Activated T-helper 9 cell treated with anti-CD3 and anti-CD28 coated beads, Interleukin-2, amount 50 U/mL, for 16 hours (primary cell): ENCODE measurements around the gene KLK5.
"Not testable (repeated sequence)": the region's sequence is repeated elsewhere in the genome, so short reads cannot be mapped to it uniquely, and the experiment has no call there.

ENCODE experiments used
- DNase-seq: peaks from one replicate; pipeline ENCODE4 v3.0.0-alpha.2; 2020; ENCODE audit warnings: low read depth

The KLK5 gene

GRCh38 chr19:50952910-50953309, at the start of gene KLK5:
TSS of gene KLK5 (minus strand) at chr19:50953038. CDS start at chr19:50952657, 381 bp downstream.
- no peak for DNase-seq

- no peak for DNase-seq
Observed at GRCh38 chr19:51002089-51002532, 49.3 kb upstream of the KLK5 start.

GRCh38 chr19:51001515-51001914, 48.7 kb upstream of the KLK5 start, which contains the start of gene KLK8:
TSS of gene KLK8 (minus strand) at chr19:51001604. CDS start at chr19:51001167, 437 bp downstream.
- DNase-seq = no peak

- no peak for DNase-seq
Observed at GRCh38 chr19:51000981-51001380, 48.1 kb upstream of the KLK5 start.

- DNase-seq = no peak
Observed at GRCh38 chr19:51000426-51000825, 47.6 kb upstream of the KLK5 start.

GRCh38 chr19:50998686-50999085, 45.8 kb upstream of the KLK5 start:
- DNase-seq = no peak

GRCh38 chr19:50998061-50998460, 45.2 kb upstream of the KLK5 start:
- DNase-seq = no peak

- DNase-seq = no peak
Observed at GRCh38 chr19:50994129-50994528, 41.3 kb upstream of the KLK5 start.

GRCh38 chr19:50992666-50993035, 39.8 kb upstream of the KLK5 start:
- no peak for DNase-seq

GRCh38 chr19:50984416-50984815, 31.6 kb upstream of the KLK5 start:
- DNase-seq = not testable (repeated sequence)

- DNase-seq = no peak
Observed at GRCh38 chr19:50983625-50984292, 30.9 kb upstream of the KLK5 start, which contains the start of gene KLK7. TSS of gene KLK7 (minus strand) at chr19:50983917. CDS start at chr19:50982399, 1,518 bp downstream.

- DNase-seq = no peak
Observed at GRCh38 chr19:50982186-50982585, 29.3 kb upstream of the KLK5 start.

- DNase-seq = no peak
Observed at GRCh38 chr19:50981587-50982146, 28.8 kb upstream of the KLK5 start.

- no peak for DNase-seq
Observed at GRCh38 chr19:50980208-50980607, 27.4 kb upstream of the KLK5 start.

- DNase-seq = no peak
Observed at GRCh38 chr19:50979758-50980157, 26.9 kb upstream of the KLK5 start.

- no peak for DNase-seq
Observed at GRCh38 chr19:50978772-50979390, 26.0 kb upstream of the KLK5 start.

- no peak for DNase-seq
Observed at GRCh38 chr19:50977626-50978025, 24.8 kb upstream of the KLK5 start.

GRCh38 chr19:50975766-50976165, 22.9 kb upstream of the KLK5 start:
- no peak for DNase-seq

- DNase-seq = no peak
Observed at GRCh38 chr19:50974702-50975556, 22.1 kb upstream of the KLK5 start.

GRCh38 chr19:50972795-50973376, 20.0 kb upstream of the KLK5 start:
- no peak for DNase-seq

- DNase-seq = not testable (repeated sequence)
Observed at GRCh38 chr19:50969810-50970209, 17.0 kb upstream of the KLK5 start.

- no peak for DNase-seq
Observed at GRCh38 chr19:50969413-50969760, 16.5 kb upstream of the KLK5 start, which contains the start of gene KLK6. TSS of gene KLK6 (minus strand) at chr19:50969591. CDS start at chr19:50968104, 1,487 bp downstream.
